GM18951 (cell line): ENCODE results near the gene NSMF.
"Not testable (repeated sequence)": the region's sequence is repeated elsewhere in the genome, so short reads cannot be mapped to it uniquely, and the experiment has no call there.

Source experiments
- POLR2A ChIP-seq: IDR thresholded peaks from 4 replicates; pipeline ENCODE4 v1.6.1; 2011; ENCODE audit warnings: mild to moderate bottlenecking; ENCODE audit not compliant: insufficient read length, insufficient read depth; ENCODE audit errors: extremely low read depth
- in situ Hi-C: fragments of 300-500 bp; cut with MboI; formaldehyde crosslinking; loops from one replicate; pipeline ENCODE4 v1.12.0; 2022; ENCODE audit warnings: low sequenced_read_pairs, mixed read lengths, inconsistent platforms; ENCODE audit not compliant: unreplicated experiment

Gene NSMF

GRCh38 chr9:137416563-137417151, 42.5 kb downstream of the NSMF start:
- no peak for TF ChIP-seq POLR2A
- in situ Hi-C loops, result no loop called here

DNA sequence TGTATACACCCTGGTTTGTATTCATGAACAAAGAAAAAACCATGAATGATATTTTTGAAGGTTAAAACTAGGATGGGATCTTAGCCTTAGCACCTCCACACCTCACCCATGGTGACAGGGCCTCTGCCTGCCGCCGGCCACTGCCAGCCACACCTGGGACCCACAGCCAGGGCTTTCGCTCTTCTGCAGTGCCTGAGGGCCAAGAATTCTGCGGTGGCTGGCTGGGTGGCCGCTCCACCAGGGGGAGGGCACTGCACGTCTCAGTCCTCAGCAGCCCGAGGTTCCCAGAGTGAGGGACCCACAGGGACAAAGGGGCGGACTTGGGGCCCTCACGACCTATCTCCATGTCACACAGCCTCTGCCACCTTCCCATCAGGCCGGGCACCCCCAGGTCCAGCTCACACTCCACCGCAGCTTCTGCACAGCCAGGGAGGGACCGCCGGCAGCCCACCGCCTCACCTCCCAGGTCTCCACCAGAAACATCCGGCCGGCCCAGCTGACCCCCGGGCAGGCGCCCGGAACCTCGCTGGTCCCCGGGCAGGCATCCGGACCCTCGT, 43.0 kb downstream of the NSMF start:
- no peak for TF ChIP-seq POLR2A
- in situ Hi-C loops, result no loop called here

DNA sequence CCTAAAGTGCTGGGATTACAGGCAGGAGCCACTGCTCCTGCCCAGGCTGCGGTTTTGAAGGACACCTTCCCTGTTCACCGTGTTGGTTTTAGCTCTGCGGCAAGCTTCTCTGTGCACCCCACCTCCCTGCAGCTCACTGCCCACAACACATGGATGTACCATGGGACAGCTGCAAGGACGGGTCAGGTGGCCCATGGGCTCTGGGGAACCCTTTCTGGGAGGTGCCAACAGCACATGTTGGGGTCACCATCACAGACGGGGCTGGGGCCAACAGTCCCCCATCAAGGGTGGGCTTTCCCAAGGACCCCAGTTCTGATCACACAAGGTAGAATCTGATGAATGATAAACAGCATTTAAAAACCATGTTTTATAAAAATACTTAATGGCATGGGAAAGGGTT, 43.7 kb downstream of the NSMF start:
- in situ Hi-C loops, result no loop called here
- TF ChIP-seq POLR2A, result no peak

DNA sequence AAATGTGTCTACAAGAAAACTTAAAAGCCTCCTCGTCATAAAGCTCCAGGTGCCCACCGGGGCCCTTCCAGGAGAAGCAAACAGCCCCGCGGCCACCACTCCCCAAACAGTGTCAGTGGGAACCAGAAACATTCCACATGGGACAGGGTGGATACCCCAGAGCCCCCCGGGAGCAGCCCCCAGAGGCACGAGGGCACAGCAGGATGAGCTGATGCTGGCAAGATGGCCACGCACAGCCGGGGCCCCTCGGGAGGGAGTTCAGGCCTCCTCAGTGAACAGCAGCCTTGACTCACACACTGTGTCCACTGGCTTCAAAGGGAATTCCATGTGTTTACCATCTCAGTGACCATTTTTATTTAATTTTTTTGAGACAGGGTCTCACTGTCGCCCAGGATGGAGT, 46.7 kb downstream of the NSMF start:
- no peak for TF ChIP-seq POLR2A
- in situ Hi-C loops, result no loop called here

GRCh38 chr9:137411645-137412380, 47.3 kb downstream of the NSMF start:
- in situ Hi-C loops, result no loop called here

GRCh38 chr9:137411260-137411644, 47.9 kb downstream of the NSMF start:
- TF ChIP-seq POLR2A, result no peak
- in situ Hi-C loops, result no loop called here

More at GRCh38 chr9:137411645-137412380, 47.3 kb downstream of the NSMF start:
- TF ChIP-seq POLR2A, result peak; percentile 18

- in situ Hi-C loops, result no loop called here
- no peak for TF ChIP-seq POLR2A
These were observed 48.3 kb downstream of the NSMF start for GRCh38 chr9:137410891-137411249.

GRCh38 chr9:137410236-137410890, 48.8 kb downstream of the NSMF start:
- in situ Hi-C loops, result not testable (repeated sequence)

DNA sequence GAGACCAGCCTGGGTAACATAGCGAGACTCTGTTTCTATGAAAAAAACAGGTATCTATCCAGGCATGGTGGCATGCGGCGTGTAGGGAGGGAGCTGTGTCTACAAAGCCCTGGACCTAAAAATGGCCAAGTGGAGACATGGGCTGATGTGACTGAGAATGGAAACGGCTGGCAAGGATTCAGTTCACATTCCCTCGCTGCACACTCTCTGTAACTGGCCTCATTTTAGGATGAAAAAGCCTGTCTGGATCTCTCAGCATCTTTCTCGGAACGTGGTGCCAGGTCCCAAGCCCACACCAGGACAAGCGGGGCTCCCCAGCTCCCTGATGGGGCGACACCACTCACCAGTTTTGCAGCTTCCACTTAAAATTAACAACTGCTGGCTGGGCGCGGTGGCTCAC, 49.6 kb downstream of the NSMF start:
- no peak for TF ChIP-seq POLR2A
- in situ Hi-C loops, result loop anchor here (10.0 kb wide), 1 partner anchor 115 kb away; no protein-coding TSS in a partner anchor

GRCh38 chr9:137408651-137409405, 50.3 kb downstream of the NSMF start:
- in situ Hi-C loops, result loop anchor here (10.0 kb wide), 1 partner anchor 114 kb away; no protein-coding TSS in a partner anchor

DNA sequence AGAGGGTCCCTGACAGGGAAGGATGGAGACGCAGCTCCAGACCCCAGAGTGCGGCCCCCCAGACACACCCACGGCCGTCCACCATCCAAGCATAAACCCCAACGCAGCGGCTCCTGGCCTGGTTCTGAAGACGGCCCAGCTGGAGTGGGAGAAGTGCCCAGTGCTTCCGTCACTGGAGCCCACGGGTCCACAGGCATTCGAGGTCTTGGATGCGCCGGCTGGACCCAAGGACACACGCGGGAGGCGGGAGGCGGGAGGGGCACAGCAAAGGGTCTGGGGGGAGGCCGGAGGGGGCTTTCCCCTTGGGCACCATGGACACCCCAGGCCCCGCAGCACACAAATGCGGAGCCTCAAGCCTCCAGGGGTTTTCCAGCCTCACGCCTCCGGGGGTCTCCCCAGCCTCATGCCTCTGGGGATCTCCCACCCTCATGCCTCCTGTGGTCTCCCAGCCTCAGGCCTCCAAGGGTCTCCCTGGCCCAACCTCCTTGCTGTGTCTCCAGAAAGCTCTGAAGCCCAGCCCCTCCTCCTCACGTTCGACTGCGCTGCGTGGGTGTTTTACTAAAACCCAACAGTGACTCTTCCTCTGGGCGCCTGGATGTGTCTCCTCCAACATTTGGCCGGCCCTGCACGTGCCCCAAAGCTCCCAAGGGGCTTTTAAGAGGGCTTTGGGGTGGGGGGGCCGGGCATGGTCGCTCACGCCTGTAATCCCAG, 51.4 kb downstream of the NSMF start:
- in situ Hi-C loops, result loop anchor here (10.0 kb wide), 1 partner anchor 113 kb away; no protein-coding TSS in a partner anchor
- TF ChIP-seq POLR2A, result no peak

More at GRCh38 chr9:137408651-137409405, 50.3 kb downstream of the NSMF start:
- TF ChIP-seq POLR2A, result no peak

GRCh38 chr9:137406876-137407589, 52.1 kb downstream of the NSMF start:
- in situ Hi-C loops, result loop anchor here (10.0 kb wide), 1 partner anchor 112 kb away; no protein-coding TSS in a partner anchor
- TF ChIP-seq POLR2A, result no peak
